ENCODE data around the gene ZNF532.

The ZNF532 gene

GRCh38 chr18:58896268-58896667 is 31.6 kb downstream of the ZNF532 start:
- Mint-ChIP-seq H3K9me3 (no peaks in the 10 kb centered on the region), H3K27ac (peak overlapping the region; percentile 52), H3K4me1 (peaks cover 27% of the 10 kb centered on the region), H3K4me3 (no peak overlapping the region), H3K36me3 (ENCODE audit: low read depth) (no peaks in the 10 kb centered on the region), H3K27me3 (peaks cover 8% of the 10 kb centered on the region)
- ATAC-seq (no peak), DNase-seq (no peak)

DNA sequence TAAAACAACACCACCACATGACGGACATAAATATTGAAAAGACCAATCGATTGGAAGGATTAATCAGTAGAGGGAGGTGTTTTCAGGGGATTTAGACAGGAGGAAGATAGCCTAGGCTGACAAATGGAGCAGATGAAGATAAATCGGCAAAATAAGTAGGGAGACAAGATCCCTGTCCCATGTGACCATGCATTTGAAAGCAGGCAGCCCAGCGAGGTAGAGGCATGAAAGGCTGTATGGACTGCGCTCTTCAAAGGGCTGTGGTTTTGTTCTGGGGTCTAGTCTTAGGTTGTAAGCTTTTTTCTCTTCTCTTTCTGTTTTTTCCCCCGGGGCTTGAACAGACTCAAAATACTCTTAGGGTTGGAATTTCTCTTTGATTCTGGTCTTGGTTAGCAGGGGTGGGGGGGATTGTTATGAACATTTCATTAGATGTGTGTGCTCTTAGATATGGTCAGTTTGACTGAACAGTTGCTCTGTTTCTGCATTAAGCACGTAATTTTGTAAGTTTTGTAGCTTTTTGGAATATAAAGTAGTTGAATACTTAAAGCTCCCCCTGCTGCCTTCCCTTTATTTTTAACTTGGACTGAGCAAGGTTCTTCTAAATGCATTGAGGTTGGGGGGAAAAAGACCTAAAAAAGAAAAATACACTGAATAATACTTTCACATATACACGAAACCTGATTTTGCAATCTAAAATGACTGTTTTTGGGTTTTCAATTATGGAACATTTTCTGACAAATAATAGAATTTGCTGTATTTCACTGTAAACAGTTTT is 32.2 kb downstream of the ZNF532 start:
- peaks cover 24% of the 10 kb centered on the region for H3K4me1 Mint-ChIP-seq
- H3K27me3 Mint-ChIP-seq = peaks cover 8% of the 10 kb centered on the region
- DNase-seq (no peak), ATAC-seq (no peak)
- no peaks in the 10 kb centered on the region for H3K9me3 Mint-ChIP-seq
- H3K27ac Mint-ChIP-seq = no peak overlapping the region
- no peaks in the 10 kb centered on the region for H3K36me3 Mint-ChIP-seq (ENCODE audit: low read depth)
- H3K4me3 Mint-ChIP-seq = no peak overlapping the region

DNA sequence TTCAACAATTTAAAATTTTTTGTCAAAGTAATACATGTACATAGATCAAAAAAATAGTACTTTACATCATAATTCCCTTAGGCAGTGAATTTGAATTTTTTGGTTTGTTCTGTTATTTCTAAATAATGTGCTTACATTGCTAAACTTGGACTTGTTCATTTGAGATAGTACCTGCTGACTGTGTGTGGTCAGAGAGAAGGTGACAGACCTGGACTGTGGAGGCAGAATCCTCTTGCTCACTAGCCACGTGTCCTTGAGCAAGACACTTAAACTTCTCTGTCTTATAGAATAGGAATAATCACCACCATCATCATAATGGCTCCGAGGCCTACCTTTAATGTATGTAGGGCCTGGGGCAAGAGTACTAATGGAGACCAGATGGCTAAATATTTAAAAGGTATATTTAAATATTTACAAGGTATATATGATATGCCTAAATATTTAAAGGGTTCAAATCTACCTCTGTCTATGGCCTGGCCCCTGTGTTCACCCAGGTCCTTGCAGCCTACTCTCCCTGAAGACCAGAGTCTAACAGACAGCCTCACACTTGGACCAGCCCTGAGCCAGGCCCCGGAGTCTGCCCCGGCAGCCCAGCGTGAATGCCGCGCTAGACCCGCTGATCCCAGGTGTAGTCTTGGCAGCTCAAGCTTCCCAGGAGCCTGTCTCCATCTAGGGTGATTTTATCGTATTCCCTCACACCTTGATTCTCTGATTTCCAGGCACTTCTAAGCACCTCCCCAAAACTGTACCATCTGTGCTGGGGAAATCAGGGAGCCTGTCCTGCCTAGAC is 33.5 kb downstream of the ZNF532 start:
- peaks cover 23% of the 10 kb centered on the region for H3K4me1 Mint-ChIP-seq
- DNase-seq (no peak), ATAC-seq (peak; percentile 12)
- H3K4me3 Mint-ChIP-seq = no peak overlapping the region
- peaks cover 11% of the 10 kb centered on the region for H3K27me3 Mint-ChIP-seq
- no peaks in the 10 kb centered on the region for H3K9me3 Mint-ChIP-seq
- no peak overlapping the region for H3K27ac Mint-ChIP-seq
- no peaks in the 10 kb centered on the region for H3K36me3 Mint-ChIP-seq (ENCODE audit: low read depth)

- ATAC-seq (no peak), DNase-seq (no peak)
- Mint-ChIP-seq H3K9me3 (no peaks in the 10 kb centered on the region), H3K4me3 (no peak overlapping the region), H3K27me3 (peaks cover 11% of the 10 kb centered on the region), H3K4me1 (peaks cover 14% of the 10 kb centered on the region), H3K27ac (no peak overlapping the region), H3K36me3 (ENCODE audit: low read depth) (no peaks in the 10 kb centered on the region)
These were observed 35.5 kb downstream of the ZNF532 start for GRCh38 chr18:58900015-58900649.

DNA sequence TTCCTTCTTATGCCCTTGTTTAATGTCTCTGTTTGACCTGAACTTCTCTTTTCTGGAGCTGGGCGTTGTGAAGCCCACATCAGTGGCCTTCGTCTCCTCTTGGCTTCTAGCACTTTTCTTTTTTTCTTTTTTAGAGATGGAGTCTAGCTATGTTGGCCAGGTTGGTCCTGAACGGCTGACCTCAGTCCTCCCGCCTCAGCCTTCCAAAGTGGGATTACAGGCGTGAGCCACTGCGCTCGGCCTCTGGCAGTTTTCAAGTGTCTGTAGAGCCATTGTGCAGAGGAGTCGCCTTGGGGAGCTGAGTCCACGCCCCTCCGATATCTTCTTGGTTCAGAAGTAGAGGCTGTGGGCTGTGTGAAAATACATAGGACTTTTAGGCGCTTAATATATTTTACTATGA is 36.5 kb downstream of the ZNF532 start:
- DNase-seq (no peak), ATAC-seq (no peak)
- Mint-ChIP-seq H3K27me3 (peaks cover 5% of the 10 kb centered on the region), H3K4me1 (peaks cover 11% of the 10 kb centered on the region), H3K4me3 (no peak overlapping the region), H3K27ac (no peak overlapping the region), H3K36me3 (ENCODE audit: low read depth) (no peaks in the 10 kb centered on the region), H3K9me3 (no peaks in the 10 kb centered on the region)

DNA sequence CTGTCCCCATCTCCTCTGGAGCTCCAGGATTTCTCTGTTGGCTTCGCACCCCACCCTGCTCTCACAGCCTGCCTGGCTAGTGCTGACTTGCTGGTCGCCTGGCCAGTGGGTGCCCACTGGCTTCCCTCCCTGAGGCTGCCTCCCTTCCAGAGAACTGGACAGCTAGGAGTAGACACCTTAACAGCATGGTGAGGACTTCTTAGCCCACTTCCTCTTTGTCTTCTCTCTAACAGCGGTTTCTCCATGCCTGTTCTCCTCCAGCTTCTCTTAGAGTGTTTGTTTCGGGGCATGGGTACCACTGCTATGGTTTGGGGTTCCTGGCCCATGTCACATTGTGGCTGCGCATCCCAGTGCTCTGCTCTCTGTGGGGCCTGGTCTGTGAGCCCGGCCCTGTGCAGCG is 37.1 kb downstream of the ZNF532 start:
- Mint-ChIP-seq H3K4me3 (no peak overlapping the region), H3K36me3 (ENCODE audit: low read depth) (no peaks in the 10 kb centered on the region), H3K27me3 (peaks cover 5% of the 10 kb centered on the region), H3K27ac (no peak overlapping the region), H3K9me3 (no peaks in the 10 kb centered on the region), H3K4me1 (peaks cover 5% of the 10 kb centered on the region)
- DNase-seq (no peak), ATAC-seq (no peak)

DNA sequence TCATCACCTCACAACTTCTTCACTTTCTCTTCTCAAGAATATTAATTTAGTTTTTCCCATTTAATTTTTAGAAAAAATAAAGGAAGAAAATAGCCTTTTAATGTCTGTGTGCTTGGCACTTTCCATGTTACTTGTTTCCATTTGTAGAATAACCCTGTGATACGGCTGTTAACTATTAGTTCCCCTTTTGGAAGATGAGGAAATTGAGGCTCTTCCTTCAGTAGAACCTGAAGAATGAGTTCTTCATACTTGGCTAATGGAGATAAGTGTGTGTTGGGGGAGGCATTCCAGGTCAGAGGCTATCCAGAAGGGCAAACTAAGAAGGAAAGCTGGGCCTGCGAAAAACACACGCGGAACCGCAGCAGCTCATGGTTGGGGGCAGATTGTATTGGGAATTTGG is 38.3 kb downstream of the ZNF532 start:
- H3K4me1 Mint-ChIP-seq = no peaks in the 10 kb centered on the region
- H3K27ac Mint-ChIP-seq = no peak overlapping the region
- H3K36me3 Mint-ChIP-seq (ENCODE audit: low read depth) = no peaks in the 10 kb centered on the region
- ATAC-seq = no peak
- no peak for DNase-seq
- no peak overlapping the region for H3K4me3 Mint-ChIP-seq
- H3K9me3 Mint-ChIP-seq = no peaks in the 10 kb centered on the region
- H3K27me3 Mint-ChIP-seq = peaks cover 9% of the 10 kb centered on the region

- Mint-ChIP-seq H3K27me3 (peaks cover 12% of the 10 kb centered on the region), H3K4me3 (no peak overlapping the region), H3K4me1 (no peaks in the 10 kb centered on the region), H3K36me3 (ENCODE audit: low read depth) (no peaks in the 10 kb centered on the region), H3K27ac (no peak overlapping the region), H3K9me3 (no peaks in the 10 kb centered on the region)
- DNase-seq (no peak), ATAC-seq (no peak)
These were observed 38.9 kb downstream of the ZNF532 start for GRCh38 chr18:58903533-58903932.

- no peak overlapping the region for H3K4me3 Mint-ChIP-seq
- H3K27ac Mint-ChIP-seq = no peak overlapping the region
- H3K36me3 Mint-ChIP-seq (ENCODE audit: low read depth) = no peaks in the 10 kb centered on the region
- H3K4me1 Mint-ChIP-seq = no peaks in the 10 kb centered on the region
- DNase-seq (no peak), ATAC-seq (no peak)
- H3K27me3 Mint-ChIP-seq = peaks cover 14% of the 10 kb centered on the region
- no peaks in the 10 kb centered on the region for H3K9me3 Mint-ChIP-seq
These were observed 41.2 kb downstream of the ZNF532 start for GRCh38 chr18:58905777-58906428.

DNA sequence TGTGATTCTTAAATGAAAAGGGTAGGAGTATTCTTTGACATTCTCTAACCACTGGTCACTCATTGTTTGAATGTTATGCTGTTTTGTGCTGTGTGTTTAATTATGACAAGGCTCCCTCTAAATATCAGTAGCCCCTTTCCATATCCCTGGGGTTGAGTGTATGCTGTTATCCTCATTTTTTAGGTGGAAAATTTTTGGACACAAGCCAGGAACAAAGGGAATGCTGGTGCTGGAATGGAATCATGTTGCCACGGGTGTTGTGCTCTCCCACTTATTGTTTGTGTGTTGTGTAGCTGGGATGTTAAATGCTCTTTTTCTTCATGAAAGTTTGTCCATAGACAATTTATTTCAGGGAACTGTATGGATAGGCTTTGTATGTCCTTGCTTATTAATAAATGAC is 43.3 kb downstream of the ZNF532 start:
- no peak overlapping the region for H3K4me3 Mint-ChIP-seq

DNA sequence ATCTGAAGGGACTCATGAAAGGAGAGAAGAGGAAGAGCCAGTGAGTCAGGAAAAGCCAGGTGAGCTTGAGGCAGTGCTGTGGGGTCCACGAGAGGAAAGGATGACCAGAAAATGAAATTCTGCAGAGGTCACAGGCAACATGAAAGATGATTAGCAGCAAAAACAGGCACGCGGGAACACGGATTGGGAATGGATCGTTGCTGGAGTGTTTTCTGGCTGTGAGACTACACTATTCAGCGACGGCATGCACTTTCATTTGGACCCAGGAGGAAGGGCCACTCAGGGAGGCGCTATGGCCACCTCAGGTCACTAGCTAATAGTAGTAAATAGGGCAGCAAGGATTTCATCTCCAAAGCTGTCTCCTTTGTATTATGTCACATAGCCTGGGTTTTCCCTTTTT is 44.8 kb downstream of the ZNF532 start:
- Mint-ChIP-seq H3K9me3 (no peaks in the 10 kb centered on the region), H3K36me3 (ENCODE audit: low read depth) (no peaks in the 10 kb centered on the region), H3K4me3 (no peak overlapping the region), H3K27ac (no peak overlapping the region), H3K4me1 (peaks cover 4% of the 10 kb centered on the region), H3K27me3 (peaks cover 20% of the 10 kb centered on the region)
- DNase-seq (no peak), ATAC-seq (no peak)

More for the DNA sequence above, 43.3 kb downstream of the ZNF532 start:
- DNase-seq (no peak), ATAC-seq (no peak)
- H3K4me1 Mint-ChIP-seq = no peaks in the 10 kb centered on the region
- H3K9me3 Mint-ChIP-seq = no peaks in the 10 kb centered on the region
- no peak overlapping the region for H3K27ac Mint-ChIP-seq
- H3K36me3 Mint-ChIP-seq (ENCODE audit: low read depth) = no peaks in the 10 kb centered on the region
- H3K27me3 Mint-ChIP-seq = peaks cover 18% of the 10 kb centered on the region

GRCh38 chr18:58911241-58911640 is 46.6 kb downstream of the ZNF532 start:
- no peak for DNase-seq
- Mint-ChIP-seq H3K27ac (no peak overlapping the region), H3K4me3 (no peak overlapping the region), H3K4me1 (peaks cover 4% of the 10 kb centered on the region), H3K9me3 (no peaks in the 10 kb centered on the region), H3K36me3 (ENCODE audit: low read depth) (no peaks in the 10 kb centered on the region), H3K27me3 (peaks cover 24% of the 10 kb centered on the region)
- ATAC-seq = no peak

GRCh38 chr18:58911766-58912165 is 47.1 kb downstream of the ZNF532 start:
- Mint-ChIP-seq H3K4me3 (no peak overlapping the region), H3K27me3 (peaks cover 24% of the 10 kb centered on the region), H3K4me1 (peaks cover 4% of the 10 kb centered on the region), H3K27ac (no peak overlapping the region), H3K9me3 (no peaks in the 10 kb centered on the region), H3K36me3 (ENCODE audit: low read depth) (no peaks in the 10 kb centered on the region)
- DNase-seq (no peak), ATAC-seq (no peak)

- DNase-seq (no peak), ATAC-seq (no peak)
- no peak overlapping the region for H3K27ac Mint-ChIP-seq
- H3K27me3 Mint-ChIP-seq = peaks cover 17% of the 10 kb centered on the region
- peaks cover 4% of the 10 kb centered on the region for H3K4me1 Mint-ChIP-seq
- H3K4me3 Mint-ChIP-seq = no peak overlapping the region
- H3K9me3 Mint-ChIP-seq = no peaks in the 10 kb centered on the region
- no peaks in the 10 kb centered on the region for H3K36me3 Mint-ChIP-seq (ENCODE audit: low read depth)
These were observed 50.5 kb downstream of the ZNF532 start for GRCh38 chr18:58915006-58915799.

Measured in activated naive CD8-positive, alpha-beta T cell treated with anti-CD3 and anti-CD28 coated beads, Interleukin-2, amount 50 U/mL, for 24 hours (primary cell).